Measurements from ENCODE around the gene SOCS6.

Gene SOCS6

DNA sequence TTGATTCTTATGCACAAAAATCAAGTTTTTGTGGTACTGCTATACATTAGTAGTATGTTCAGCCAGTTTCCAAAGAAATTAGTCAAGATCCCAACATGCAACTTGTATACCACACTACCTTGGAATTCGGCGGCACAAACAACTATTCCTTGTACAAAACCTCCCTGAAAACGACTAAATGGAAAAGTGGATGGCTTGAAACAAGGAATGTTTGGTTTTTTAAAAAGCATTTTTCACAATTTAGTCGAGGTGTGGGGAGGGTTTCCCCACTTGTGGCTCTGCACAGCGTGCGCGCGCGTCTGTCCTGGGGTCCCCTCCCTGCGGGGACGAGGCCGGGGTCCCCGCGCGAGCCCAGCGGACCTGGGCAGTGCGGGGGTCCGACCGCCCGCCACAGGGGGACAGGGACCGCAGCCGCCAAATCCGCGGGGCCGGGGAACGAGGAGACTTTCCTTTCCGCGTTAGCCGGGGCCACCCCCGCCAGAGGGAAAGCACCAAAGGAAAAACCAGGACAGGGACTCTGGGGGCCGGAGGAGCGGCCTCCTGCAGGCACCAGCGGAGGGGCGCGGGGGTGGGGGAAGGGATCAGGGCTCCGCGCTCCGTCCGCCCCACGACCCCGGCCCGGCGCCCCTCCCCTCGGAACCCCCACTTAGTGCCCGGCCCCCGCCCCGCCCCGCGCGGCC lies 534 bp upstream of the SOCS6 start:
- DNase-seq (ENCODE audit: low spot score) (peak; percentile 45), FAIRE-seq (no peak)

DNA sequence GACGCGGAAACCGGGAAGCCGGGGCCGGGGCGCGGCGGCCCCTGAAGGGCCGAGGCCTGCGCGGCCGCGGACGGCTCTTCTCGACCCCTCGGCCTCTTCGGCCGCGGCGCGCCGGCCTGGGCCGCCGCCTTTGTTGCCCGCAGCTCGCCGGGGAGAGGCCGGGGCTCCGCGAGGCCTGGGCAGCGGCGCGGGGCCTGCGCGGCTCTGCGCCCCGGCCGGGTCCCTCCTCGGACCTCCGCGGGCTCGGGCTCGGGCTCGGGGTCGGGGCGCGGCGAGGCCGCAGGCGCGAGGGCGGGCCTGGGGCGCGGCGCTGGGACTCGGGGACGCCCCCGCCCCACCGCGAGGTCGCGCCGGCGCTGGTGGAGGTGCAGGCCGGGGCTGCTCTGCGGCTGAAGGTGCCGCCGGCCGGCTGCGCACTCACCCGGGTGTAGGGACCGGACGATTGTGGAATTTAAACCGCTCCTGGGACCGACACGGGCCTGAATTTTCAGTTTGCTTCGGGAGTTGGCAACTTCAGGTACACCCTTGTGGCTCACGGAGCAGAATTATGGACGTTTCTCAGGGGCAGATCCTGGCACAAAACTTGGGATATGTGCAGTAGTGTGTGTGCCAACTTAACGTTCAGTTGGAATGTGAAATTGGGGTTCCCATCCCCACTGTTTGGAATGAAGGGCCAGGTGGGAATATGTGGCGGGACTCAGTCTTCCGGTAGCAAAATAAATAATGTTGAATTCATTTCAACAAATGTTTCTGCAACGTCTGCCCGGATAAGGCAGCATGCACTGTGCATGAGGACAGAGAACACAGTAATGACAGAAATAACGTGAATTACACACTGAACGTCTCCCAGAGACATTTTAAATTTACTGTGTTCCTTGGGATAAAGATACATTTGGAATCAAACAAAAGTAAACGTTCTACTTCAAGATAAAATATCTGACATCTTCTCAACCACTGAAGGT lies 787 bp downstream of the SOCS6 start:
- DNase-seq (ENCODE audit: low spot score) (peak; percentile 50), FAIRE-seq (no peak)

DNA sequence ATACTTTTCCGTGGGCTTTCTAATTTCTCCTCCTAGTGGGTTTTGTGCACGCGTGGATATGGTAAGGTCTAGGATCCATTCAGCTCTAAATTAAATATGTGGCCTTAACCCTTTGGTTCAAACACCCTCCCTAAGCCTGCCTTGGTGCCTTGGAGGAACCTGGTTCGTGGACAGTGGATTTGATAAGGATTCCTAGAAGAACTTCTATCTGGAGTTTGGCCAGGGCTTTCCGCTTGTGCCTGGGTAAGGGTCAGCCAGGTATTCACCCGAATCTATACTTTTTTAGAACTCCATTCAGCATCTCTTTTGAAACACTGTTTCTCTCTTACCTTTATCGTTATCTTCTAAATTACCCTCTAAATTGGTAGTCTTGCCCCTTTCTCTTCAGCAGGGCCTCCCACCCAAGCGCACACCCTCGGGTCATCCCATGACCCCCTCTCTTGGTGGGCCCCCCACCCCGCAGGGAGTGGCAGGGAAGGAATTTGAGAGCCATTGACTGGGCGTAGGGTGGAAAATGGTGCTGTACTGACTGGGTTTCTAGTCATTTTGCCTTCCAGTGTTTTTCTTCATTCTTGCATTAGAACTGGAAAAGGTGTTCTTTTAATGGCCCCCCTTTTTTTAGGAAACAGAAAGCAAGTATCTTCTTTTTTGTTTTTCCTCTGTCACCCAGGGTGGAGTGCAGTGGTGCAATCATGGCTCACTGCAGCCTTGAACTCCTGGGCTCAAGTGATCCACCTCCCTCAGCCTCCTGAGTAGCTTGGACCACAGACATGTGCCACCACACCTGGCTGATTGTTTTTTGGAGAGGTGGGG lies 1.8 kb downstream of the SOCS6 start:
- no peak for FAIRE-seq
- DNase-seq (ENCODE audit: low spot score) = no peak

DNA sequence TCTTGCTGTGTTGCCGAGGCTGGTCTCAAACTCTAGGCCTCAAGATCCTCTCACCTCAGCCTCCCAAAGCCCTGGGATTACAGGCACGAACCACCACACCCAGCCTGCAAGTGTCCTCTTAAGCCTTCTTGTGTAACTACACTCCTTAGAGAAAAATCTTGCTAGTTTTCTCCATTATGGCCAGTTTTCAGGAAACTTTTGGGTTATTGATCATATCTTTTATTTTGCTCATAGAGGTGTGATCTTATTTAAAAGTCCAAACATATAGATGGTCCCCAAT lies 2.4 kb downstream of the SOCS6 start:
- DNase-seq (ENCODE audit: low spot score) = no peak

DNA sequence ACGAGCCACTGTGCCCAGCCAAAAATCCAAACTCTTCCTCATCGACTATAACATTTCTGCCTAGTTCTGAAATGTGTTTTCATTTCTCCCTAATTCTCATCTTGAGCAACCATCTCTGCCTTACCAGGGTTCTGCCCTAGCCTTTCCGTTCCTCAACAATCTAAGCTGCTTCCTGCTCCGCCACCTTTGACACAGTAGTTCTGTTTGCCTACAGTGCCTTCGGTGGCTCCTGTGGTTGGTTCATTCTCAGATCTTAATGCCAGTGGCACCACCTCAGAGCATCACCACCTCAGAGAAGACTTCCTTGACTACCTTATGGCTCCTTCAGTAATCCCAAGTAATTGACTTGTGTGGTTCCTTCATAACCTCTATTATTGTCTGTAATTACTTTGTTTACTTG lies 3.8 kb downstream of the SOCS6 start:
- DNase-seq (ENCODE audit: low spot score) = no peak
- no peak for FAIRE-seq

More for the DNA sequence above, 2.4 kb downstream of the SOCS6 start:
- FAIRE-seq = no peak

DNA sequence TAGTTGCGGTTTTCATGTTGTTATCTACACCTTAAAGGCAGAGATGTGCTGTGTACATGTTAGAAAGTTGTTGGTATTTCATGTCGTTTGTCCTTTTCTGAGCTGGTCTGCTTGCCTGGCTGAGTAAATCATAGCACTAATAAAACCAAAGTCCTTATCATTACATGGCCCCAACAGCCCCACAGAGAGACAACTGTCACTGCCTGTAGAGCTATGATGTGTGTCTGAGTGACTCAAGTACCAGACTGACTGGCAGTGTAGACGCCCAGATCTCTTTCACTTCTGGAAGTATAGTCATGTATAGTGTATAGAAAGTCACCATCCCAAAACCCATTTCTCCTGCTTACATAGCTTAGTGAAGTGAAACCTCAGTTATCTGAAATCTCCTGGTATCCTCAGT lies 4.3 kb downstream of the SOCS6 start:
- DNase-seq (ENCODE audit: low spot score) (no peak), FAIRE-seq (no peak)

DNA sequence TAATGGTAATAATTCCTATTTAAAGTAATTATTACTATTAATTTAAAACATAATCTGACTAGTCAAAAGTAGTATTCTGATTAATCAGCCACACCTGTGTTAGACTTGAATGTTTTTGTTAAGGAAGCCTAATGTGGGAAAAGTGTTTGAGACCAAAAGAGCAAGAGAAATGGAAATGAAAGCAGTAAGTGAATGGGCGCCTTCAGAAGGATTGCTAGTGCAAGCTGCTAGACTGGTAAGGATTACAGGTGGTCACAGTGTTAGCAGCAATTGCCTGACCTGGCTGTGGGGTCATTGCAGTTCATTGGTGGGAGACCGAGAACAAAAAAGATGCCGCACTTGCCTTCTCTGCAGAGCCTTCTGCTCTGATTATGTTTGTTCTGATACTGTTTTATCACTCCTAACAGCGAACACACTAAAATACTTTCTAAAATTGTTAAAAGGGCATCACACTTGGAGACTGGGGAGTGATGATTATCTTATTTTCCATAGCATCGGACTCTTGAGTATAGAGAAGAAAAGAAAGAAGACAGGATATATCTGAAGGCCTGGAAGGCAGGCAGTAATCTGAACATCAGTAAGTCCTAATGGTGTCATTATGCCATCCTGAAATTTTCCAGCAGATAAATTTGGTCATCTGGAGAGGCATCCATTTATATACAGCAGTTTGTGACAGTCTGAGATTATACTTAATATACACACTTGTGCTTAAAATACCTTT lies 5.8 kb downstream of the SOCS6 start:
- FAIRE-seq (no peak), DNase-seq (ENCODE audit: low spot score) (no peak)

DNA sequence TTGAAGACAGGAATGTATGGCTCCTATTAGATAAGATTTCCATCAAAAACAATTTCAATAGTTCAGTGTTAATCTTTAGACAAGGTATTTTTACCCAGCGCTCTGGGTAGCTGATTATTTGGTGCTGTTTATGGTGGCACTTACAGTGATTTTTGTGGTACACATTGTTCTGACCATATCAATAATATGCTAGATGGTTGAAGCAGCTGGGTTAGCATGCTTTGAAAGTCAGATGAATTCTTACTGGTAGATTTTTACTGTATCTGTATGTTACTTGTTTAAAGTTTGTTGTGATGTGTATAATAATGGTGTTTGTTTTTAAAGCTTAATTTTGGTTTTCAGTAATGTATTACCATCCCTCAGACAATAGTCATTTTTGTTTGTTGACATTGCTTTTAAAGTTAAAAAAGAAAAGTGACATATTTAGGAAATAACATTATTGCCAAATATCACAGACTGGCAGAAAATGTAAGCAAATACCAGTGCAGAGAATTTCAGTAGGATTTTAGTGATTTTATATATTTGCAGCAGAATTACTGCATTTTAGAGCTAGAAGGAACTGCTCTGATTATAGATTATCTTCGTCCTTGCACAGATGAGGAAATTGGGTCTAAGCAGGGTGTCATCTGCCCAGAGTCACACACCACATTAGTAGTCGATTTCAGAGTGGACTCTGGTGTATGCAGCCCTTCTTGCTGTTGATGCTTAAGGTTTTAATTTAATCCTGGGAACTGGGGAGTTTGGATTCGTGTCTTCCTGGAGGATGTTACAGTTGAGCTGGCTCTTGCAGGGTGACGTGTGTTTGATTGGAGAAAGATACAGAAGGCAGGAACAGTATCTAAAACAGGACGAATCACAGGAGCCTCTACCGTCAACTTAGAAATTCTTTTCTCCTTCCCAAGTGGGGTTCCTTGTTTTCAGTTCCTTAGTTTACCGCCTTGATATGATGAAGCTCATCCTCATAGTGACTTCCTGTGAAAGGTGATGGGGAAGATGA lies 6.6 kb downstream of the SOCS6 start:
- DNase-seq (ENCODE audit: low spot score) = no peak
- FAIRE-seq = no peak

DNA sequence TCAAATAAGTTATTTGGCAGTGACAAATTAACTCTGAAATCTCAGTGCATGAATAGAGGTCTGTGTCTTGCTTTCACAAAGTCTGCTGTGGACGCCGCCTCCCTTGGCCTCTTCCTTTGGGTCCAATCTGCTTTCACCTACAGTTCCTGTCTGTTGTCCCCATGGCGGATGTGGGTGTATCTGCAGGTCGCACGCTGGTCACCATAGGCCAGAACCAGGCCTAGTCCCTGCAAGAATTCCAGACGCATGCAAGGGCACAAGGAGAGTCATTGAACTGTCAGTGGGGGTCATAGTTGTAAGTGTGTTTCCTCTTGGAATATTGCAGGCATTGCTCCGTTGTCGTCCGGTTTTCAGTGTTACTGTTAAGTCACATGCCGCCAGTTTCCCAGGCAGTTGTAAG lies 7.4 kb downstream of the SOCS6 start:
- no peak for FAIRE-seq
- no peak for DNase-seq (ENCODE audit: low spot score)

DNA sequence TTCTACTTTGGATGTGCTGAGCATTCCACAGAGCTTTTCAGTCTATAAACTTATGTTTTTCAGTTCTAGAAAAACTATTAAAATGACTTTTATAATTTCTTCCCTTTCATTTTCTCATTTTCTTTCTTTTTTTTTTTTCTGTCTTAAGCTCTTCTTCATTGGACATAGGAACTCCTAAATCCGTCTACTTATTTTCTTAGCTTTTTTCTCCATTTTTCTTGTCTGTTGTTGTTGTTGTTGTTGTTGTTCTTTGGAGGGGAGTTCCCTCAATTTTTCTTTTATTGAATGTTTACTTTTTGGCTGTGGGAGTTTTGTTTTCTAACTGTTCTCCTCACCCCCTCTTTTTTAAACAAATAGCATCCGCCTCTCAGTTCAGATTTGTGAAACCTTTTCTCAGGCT lies 7.9 kb downstream of the SOCS6 start:
- DNase-seq (ENCODE audit: low spot score) (no peak), FAIRE-seq (no peak)

DNA sequence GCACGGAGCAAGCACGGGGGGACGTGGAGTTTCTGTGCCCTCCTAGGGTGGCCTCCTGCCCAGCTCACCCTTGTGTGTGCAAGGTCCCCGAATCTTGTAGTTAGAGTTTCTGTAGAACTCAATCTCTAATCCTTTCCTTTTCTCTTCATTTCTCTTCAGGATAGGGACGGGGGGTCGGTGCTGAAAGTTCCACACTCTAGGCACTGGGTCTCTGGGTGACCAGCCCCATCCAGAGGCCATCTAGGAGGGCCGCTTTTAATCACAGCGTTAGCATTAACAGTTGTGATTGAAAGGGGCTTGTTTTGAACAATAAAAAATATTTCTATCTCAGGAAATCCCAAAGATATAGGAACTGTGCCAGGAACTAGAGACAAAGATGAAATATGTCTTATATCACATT lies 10.5 kb downstream of the SOCS6 start:
- FAIRE-seq = no peak
- no peak for DNase-seq (ENCODE audit: low spot score)

DNA sequence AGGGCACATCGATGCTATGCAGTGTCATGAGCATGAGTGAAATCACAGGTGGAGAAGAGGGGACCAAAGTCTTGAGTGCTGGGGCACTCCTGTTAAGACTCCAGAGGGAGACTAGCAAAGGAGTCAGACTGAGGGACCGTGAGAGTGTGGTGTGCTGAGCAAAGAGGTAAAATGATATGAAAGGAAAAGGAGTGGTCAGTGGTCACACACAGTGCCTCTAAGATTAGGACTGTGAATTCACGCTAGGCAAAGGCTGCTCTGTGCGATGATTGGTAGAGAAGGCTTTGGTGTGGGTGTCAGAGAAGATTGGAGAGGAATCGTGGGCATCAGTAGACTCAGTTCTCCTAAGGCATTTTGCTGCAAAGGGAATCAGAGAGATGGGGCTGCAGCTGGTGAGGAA lies 12.8 kb downstream of the SOCS6 start:
- DNase-seq (ENCODE audit: low spot score) (no peak), FAIRE-seq (no peak)

DNA sequence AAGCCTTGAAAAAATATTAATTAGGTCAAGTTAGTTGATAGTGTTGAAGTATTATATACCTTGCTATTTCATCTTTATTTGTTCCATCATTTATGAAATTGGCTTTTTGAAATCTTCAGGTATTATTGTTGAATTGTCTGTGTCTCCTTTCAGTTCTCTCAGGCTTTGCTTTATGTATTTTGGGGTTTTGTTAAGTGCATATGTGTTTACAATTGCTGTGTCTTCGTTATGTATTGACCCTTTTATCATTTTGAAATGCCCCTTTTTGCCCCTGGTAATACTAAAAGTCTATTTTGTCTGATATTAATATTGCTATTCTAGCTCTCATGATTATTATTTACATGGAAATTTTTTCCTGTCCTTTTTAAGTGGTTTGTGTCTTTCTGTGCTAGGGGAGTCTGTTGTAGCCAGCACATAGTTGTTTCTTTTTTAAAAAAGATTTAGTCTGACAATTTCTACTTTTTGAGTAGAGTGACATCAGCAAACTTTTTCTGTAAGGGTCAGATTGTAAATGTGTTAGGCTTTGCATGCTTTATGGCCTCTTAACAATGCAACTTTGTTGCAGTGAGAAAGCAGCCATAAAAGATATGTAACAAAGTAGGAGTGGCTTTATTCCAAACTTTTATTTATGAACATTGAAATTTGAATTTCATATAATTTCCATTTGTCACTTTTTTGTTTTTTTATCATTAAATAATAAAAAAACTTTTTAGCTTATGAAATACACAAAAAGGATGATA lies 19.9 kb downstream of the SOCS6 start:
- no peak for FAIRE-seq

DNA sequence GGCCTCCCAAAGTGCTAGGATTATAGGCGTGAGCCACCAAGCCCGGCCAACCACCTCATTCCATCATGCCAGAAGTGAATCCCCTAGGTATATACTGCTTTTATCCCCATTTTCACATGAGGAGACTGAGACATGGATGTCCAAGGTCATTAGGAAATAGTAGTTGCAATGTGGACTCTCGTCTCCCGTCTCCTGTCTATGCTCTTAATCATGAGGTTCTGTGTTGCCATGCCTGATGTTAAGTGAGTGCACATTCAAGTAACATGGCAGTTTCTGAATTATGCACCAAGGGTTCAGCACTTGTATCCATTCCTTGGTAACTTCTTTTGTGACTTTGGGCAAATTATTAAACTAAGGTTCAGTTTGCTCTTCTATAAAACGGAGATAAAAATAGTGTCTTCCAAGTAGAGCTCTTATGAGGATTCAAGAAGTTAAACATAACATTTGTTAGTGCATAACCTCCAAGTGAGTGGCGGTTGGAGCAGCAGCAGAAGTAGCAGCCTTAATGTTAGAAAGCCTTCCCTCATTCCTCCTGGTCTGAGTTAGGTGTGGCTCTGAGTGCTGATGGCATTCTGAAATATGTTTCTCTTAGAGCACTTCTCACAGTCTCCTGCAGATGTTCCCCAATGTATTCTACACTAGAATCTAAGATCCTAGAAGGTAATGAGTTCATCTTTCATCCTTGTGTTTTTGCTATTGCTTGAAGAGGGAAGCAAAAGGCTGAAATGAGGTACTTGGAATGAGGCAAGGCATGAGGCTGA lies 21.9 kb downstream of the SOCS6 start:
- no peak for FAIRE-seq

More for the DNA sequence above, 19.9 kb downstream of the SOCS6 start:
- no peak for DNase-seq (ENCODE audit: low spot score)

DNA sequence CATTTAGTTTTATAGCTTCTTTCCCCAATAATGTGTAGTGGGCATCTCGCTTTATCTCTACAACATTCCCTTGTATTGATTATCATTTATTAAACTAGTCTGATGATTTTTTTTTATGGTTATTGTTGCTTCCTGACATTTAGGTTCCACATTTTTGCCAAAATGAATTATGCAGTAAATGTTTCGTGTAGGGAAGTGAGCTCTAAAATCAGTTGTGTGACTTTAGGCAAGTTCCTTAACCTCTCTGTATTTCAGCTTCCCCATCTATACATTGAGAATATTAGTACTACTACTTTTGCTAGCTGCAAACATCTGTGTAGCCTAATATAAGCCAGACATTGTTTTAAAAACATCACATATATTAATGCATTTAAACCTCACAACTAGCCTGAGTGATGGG lies 22.9 kb downstream of the SOCS6 start:
- DNase-seq (ENCODE audit: low spot score) (no peak), FAIRE-seq (no peak)

More for the DNA sequence above, 21.9 kb downstream of the SOCS6 start:
- DNase-seq (ENCODE audit: low spot score) = no peak

DNA sequence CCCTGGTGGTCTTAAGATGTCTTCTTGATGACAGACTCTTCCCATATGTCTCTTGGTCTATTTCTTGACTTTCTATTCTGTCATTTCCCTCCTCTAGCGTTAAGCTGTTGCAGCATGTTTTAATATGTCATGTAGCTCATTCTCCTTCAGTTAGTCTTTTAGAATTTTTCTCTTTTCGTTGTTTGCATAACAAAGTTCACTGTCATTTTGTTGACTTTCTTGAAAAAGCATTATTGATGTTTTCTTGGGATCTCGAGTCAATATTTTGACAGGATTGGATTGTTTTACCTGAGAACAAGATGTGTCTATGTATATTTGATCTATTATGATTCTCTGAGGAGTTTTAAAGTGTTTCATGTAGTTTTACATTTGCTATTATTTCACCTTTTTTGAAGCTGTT lies 24.8 kb downstream of the SOCS6 start:
- DNase-seq (ENCODE audit: low spot score) = no peak
- no peak for FAIRE-seq

DNA sequence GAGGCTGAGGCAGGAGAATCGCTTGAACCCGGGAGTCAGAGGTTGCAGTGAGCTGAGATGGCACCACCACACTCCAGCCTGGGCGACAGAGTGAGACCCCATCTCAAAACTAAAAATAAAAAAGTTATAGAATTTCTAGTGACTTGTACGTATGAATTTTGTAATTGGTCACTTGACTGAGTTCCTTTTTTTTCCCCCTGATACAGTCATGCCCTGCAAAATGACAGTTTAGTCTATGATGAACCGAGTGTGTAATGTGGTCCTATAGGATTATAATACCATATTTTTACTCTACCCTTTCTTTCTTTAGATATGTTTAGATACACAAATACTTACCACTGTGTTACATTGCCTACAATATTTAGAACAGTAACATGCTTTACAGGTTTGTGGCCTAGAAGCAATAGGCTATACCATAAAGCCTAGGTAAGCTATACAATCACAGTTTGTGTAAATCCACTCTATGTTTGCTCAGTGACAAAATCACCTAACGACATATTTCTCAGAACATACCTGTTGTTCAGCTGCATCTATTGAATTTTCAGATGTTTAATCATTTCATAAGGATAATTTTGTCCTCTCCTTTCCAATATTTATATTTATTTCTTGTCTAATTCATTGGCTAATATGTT lies 25.4 kb downstream of the SOCS6 start:
- DNase-seq (ENCODE audit: low spot score) (no peak), FAIRE-seq (no peak)

DNA sequence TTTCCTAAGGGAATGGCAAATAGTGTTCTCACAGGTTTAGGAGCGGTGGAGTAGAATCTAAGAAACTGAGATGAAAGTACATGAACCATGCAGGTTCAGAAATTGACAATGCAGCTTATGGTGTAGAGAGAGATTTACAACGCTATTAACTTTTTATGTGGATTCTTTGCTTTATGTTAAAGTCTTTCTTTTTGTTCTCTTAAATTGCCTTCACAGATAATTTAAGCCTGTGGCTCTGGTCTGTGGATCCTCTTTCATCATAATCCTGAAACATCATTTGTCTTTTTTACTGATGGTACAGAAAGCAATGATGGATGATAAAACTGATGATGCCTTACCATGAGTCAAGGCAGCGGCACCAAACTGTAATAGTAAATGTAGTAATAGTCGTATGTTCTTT lies 30.3 kb downstream of the SOCS6 start:
- DNase-seq (ENCODE audit: low spot score) (no peak), FAIRE-seq (no peak)

All from urothelium cell line (cell line).